GM19023 (cell line): Measurements from ENCODE around the gene WWOX.

ENCODE experiments used
- ATAC-seq: cut with Tn5 transposase; IDR thresholded peaks from one replicate; pipeline ENCODE4 v1.9.1; 2021; ENCODE audit warnings: mild to moderate bottlenecking, moderate library complexity; ENCODE audit not compliant: unreplicated experiment

Gene WWOX

DNA sequence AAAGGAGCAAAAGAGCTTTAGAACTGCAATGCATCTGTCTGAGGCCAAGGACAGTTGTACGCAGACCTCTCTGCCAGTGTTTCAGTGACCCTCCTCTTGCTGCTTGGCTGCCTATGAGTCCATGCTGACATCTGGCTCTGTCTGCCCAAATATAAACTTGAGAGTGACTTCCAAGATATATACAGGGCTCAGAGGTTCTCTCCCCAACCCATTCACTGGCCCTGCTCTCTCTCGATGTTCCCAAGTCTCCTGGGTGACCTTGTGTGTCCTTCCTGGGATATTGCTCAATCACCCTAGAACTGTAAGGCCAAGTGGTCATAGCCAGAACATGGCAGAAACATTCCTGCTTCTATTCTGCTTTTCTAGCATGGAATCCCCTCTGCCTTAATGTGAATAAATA, 716.3 kb downstream of the WWOX start:
- ATAC-seq = no peak

GRCh38 chr16:78816499-78817195, 717.2 kb downstream of the WWOX start:
- no peak for ATAC-seq

- ATAC-seq = no peak
Measured at GRCh38 chr16:78817200-78817739, 717.8 kb downstream of the WWOX start.

DNA sequence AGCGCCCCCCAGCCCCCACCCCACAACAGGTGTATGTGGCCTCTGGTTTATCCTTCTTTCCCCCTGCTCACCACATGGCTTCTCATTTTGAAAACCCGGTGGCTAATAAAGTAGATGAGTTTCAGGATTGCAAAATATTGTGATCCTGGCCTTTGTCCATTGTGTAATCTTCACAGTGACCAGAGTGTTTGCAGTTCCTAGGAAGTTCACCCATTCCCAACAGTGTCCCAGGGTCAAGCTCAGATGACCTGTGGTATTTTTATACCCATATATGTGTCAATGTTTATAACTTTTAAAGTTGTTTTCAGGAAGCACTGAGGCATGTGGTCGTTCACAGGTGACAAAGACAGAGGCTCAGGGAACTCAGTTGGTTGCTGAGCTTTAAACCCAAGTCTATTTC, 721.9 kb downstream of the WWOX start:
- no peak for ATAC-seq

DNA sequence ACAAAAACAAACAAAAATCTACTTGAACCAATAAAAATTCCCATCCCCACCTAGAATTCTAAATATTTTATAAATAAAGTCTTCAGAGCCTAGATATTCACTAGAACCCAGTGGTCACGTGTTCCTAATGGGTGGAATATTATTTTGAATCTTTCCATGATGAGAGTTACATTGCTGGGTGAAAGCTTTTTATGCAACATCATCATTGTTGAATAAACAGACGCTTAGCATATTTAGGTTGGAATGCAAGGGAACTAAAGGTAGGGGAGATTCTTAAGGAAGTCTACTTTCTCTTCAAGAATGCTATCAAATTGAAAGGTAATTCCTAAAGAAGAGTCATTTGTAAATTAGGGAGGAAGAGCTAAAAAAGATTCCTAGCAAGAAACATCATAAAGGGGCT, 723.1 kb downstream of the WWOX start:
- ATAC-seq = no peak

DNA sequence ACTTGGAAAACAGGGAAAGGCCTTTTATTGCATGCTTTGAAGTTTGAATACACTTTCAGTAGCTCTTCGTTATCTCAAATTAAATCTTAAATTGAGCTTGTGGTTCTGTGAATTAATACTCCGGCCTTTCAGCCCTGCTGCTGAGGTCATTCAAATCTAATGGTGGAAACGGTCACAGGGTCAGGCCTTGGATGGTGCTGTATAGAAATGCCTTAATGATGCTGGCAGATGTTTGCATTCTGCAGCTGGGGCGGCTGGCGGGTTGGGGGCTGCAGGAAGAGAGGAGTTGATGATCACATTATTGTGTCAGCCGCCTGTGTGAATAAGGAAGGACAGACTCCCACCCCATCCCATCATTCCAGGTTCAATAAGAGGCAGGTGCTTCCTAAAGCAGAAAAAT, 723.6 kb downstream of the WWOX start:
- no peak for ATAC-seq

GRCh38 chr16:78829280-78829679, 729.8 kb downstream of the WWOX start:
- ATAC-seq = no peak

GRCh38 chr16:78830599-78830998, 731.1 kb downstream of the WWOX start:
- ATAC-seq = no peak

DNA sequence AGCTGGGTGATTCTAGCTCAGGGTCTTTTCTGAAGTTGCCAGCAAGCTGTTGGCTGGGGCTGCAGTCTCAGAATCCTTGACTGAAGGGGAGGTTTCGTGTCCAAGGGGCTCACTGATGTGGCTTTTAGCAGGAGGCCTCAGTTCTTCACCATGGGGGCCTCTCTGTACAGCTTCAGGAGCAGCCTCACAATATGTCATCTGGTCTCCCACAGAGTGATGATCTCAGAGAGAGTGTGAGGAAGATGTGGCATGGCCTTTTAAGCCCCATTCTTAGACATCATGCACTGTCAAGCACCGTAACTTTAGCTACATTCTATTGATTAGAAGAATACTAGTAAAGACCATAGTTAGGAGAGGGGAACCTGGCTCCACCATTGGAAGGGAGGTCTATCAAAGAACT, 732.6 kb downstream of the WWOX start:
- ATAC-seq = no peak

DNA sequence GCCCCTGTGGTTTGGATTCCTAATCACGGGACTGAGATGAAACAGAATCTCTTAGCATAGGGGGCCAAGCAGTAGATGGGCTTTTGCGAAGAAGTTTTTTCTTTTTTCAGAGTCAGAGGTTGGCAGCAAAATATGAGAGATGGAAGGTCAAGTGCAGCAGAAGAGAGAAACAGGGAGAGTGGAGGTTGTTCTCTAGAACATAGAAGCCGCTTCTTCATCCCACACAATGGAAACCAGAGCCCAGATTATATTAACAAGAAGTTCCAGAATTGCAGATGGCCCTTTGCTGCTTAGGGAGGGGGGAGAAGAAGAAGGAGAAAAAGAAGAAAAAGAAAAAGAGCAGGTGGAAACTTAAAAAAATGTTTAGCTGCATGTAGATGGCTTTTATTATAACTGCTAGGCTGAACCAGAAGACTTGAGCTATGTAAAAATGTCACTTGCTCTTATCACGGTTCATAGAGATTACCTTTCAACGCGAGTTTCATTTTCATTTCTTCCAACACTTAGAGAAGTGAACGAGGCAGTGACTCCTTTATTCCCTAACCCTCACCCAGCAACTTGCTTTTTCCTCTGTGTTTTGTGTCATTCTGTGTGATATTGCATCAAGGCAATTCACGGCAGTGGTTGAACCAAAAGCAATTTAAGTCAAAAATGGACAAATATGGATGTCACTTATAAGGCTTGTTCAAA, 737.5 kb downstream of the WWOX start:
- no peak for ATAC-seq

- no peak for ATAC-seq
Measured at GRCh38 chr16:78837706-78838105, 738.3 kb downstream of the WWOX start.

DNA sequence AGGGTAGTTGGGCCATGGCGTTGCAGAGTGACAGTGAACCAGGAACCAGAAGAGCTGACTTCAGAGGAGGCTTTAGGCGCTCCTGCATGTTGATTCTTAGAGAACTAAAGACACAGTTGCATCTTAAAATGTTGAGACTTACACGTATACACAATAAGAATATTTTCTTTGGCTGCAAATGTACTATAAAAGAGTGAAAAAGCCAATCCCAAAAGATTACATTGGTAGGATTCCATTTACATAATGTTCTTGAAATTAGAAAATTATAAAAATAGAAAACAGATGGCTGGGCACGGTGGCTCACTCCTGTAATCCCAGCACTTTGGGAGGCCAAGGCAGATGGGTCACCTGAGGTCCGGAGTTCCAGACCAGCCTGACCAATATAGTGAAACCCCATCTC, 738.8 kb downstream of the WWOX start:
- no peak for ATAC-seq

- no peak for ATAC-seq
Measured at GRCh38 chr16:78842950-78843349, 743.5 kb downstream of the WWOX start.

DNA sequence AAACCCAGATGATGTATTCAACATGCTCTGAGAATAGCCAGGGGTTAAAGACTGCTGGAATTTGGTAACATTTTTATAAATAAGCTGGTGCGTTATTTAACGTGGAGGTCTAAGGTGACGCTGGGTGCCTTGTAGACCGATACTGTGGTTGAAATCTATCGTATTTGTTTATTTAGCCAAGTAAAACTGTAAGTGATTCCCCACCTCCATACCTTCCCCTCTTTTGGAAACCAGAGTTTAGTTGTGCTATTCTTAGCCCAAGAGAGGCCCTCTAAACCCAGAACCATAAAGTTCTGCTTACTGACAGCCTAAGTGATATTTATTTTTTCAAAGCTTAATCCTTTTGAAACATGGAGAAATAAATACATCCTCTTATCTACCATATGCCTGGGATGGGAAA, 744.5 kb downstream of the WWOX start:
- ATAC-seq = no peak

- ATAC-seq = no peak
Measured at GRCh38 chr16:78844682-78845081, 745.2 kb downstream of the WWOX start.

DNA sequence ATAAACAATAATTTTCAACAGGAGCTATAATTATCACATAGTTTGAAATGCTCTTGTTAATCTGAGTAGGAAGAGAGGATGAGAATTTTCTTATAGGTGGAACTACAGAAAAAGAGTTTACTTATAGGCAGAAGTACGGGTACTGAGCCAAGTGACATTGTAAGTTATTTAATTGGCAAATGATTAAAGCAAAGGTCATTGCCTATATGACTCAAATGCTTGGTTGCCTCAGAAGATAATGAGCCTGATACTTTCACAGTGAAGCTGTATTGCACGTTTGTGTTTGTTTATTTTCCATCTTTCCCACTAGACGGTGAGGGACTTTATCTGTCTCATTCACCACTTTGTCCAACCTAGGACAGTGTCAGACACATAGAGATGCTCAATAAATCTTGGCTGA, 751.8 kb downstream of the WWOX start:
- no peak for ATAC-seq

- no peak for ATAC-seq
Measured at GRCh38 chr16:78852081-78852635, 752.7 kb downstream of the WWOX start.

DNA sequence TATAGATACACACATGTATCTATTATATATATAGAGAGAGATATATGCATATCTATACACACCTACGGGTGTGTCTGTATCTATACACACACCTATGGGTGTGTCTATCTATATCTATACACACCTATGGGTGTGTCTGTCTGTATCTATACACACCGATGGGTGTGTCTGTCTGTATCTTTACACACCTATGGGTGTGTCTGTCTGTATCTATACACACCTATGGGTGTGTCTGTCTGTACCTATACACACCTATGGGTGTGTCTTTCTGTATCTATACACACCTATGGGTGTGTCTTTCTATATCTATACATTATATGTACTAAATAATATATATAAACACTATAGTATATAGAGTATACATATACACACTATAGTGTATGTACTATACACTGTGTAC, 762.6 kb downstream of the WWOX start:
- no peak for ATAC-seq

GRCh38 chr16:78866521-78866920, 767.1 kb downstream of the WWOX start:
- no peak for ATAC-seq

DNA sequence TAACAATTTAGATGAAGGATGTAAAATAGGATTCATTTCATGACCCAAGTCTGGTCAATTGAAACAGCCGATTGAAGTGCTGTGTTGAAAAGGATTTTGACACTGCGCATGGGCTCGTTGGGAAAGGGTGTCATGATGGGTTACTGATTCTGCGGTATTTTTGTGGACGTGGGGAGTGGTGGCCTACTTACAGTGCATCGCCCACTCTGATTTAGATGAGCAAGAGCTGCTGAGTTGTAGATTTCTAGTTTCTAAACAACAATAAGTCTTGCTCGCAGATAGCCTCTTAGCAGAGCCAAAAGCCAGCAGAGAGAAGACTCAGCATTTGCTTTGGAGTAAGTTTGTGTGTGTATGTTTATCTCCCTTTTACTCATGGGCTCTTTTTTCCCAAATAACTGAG, 770.0 kb downstream of the WWOX start:
- no peak for ATAC-seq

DNA sequence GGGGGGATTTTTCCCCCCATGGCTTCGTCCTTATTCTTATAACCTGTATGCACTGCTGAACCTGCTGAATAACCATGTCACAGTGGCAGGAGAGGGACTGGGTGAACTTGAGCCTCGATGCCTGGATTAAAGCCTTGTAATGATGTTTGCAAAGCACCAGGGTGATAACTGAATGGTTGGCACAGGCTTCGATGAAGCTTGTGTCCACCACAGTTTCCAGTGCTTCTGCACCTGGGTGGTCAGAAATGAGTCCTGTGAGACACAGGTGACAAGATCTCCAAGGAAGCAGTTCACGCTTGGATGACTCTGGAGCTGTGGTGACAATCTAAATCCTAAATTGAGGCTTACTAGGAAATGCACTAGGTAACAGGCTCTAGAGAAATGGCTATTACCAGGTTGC, 771.8 kb downstream of the WWOX start:
- no peak for ATAC-seq

GRCh38 chr16:78876671-78877070, 777.2 kb downstream of the WWOX start:
- no peak for ATAC-seq
